ENCODE measurements around the gene HPSE2.

DNA sequence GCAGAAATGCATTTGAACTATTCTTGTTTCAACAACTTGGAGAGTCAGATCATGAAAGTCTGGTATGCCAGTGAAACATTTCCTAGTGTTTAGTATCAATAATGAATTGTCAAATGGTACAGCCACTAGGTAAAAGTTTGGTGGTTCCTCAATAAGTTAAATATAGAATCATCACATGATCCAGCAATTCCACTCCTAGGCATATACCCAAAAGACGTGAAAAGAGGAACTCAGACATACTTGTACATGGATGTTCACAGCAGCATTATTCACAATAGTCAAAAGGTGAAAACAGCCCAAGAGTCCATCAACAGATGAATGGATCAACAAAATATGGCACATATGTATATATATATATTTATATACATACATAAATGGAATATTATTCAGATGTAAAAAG lies 721.9 kb downstream of the HPSE2 start:
- TF ChIP-seq REPIN1 (CRISPR knock-in tag; IDR thresholded peaks at IDR 0.05; ENCODE audit: borderline replicate concordance, low read depth) (no peak), ZBTB1 (CRISPR knock-in tag; IDR thresholded peaks at IDR 0.05; ENCODE audit: borderline replicate concordance) (no peak), RARG (CRISPR knock-in tag; IDR thresholded peaks at IDR 0.05; ENCODE audit: low read depth) (no peak), MXI1 (IDR thresholded peaks at IDR 0.05; ENCODE audit: borderline replicate concordance, low read depth, low read length) (no peak), POLR2A (IDR thresholded peaks at IDR 0.05; ENCODE audit: insufficient read depth in 1 of 2, low read depth in 2 of 2, low read length in 2 of 2) (no peak)
- TF ChIP-seq, protein P1, sequence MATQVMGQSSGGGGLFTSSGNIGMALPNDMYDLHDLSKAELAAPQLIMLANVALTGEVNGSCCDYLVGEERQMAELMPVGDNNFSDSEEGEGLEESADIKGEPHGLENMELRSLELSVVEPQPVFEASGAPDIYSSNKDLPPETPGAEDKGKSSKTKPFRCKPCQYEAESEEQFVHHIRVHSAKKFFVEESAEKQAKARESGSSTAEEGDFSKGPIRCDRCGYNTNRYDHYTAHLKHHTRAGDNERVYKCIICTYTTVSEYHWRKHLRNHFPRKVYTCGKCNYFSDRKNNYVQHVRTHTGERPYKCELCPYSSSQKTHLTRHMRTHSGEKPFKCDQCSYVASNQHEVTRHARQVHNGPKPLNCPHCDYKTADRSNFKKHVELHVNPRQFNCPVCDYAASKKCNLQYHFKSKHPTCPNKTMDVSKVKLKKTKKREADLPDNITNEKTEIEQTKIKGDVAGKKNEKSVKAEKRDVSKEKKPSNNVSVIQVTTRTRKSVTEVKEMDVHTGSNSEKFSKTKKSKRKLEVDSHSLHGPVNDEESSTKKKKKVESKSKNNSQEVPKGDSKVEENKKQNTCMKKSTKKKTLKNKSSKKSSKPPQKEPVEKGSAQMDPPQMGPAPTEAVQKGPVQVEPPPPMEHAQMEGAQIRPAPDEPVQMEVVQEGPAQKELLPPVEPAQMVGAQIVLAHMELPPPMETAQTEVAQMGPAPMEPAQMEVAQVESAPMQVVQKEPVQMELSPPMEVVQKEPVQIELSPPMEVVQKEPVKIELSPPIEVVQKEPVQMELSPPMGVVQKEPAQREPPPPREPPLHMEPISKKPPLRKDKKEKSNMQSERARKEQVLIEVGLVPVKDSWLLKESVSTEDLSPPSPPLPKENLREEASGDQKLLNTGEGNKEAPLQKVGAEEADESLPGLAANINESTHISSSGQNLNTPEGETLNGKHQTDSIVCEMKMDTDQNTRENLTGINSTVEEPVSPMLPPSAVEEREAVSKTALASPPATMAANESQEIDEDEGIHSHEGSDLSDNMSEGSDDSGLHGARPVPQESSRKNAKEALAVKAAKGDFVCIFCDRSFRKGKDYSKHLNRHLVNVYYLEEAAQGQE (IDR thresholded peaks at IDR 0.05; ENCODE audit: borderline replicate concordance in 1 of 2, low read depth in 1 of 2, low read length in 2 of 2), result no peak
- TF ChIP-seq, protein P2, sequence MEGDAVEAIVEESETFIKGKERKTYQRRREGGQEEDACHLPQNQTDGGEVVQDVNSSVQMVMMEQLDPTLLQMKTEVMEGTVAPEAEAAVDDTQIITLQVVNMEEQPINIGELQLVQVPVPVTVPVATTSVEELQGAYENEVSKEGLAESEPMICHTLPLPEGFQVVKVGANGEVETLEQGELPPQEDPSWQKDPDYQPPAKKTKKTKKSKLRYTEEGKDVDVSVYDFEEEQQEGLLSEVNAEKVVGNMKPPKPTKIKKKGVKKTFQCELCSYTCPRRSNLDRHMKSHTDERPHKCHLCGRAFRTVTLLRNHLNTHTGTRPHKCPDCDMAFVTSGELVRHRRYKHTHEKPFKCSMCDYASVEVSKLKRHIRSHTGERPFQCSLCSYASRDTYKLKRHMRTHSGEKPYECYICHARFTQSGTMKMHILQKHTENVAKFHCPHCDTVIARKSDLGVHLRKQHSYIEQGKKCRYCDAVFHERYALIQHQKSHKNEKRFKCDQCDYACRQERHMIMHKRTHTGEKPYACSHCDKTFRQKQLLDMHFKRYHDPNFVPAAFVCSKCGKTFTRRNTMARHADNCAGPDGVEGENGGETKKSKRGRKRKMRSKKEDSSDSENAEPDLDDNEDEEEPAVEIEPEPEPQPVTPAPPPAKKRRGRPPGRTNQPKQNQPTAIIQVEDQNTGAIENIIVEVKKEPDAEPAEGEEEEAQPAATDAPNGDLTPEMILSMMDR (CRISPR knock-in tag; IDR thresholded peaks at IDR 0.05), result no peak
- TF ChIP-seq, protein P3, sequence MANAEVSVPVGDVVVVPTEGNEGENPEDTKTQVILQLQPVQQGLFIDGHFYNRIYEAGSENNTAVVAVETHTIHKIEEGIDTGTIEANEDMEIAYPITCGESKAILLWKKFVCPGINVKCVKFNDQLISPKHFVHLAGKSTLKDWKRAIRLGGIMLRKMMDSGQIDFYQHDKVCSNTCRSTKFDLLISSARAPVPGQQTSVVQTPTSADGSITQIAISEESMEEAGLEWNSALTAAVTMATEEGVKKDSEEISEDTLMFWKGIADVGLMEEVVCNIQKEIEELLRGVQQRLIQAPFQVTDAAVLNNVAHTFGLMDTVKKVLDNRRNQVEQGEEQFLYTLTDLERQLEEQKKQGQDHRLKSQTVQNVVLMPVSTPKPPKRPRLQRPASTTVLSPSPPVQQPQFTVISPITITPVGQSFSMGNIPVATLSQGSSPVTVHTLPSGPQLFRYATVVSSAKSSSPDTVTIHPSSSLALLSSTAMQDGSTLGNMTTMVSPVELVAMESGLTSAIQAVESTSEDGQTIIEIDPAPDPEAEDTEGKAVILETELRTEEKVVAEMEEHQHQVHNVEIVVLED (CRISPR knock-in tag; IDR thresholded peaks at IDR 0.05; ENCODE audit: borderline replicate concordance), result no peak
